HG03280 (cell line): ENCODE results near the gene LRRC1.

Experiments
- ATAC-seq: cut with Tn5 transposase; IDR thresholded peaks from one replicate; pipeline ENCODE4 v1.9.1; 2021; ENCODE audit warnings: mild to moderate bottlenecking, moderate library complexity; ENCODE audit not compliant: unreplicated experiment

The LRRC1 gene

DNA sequence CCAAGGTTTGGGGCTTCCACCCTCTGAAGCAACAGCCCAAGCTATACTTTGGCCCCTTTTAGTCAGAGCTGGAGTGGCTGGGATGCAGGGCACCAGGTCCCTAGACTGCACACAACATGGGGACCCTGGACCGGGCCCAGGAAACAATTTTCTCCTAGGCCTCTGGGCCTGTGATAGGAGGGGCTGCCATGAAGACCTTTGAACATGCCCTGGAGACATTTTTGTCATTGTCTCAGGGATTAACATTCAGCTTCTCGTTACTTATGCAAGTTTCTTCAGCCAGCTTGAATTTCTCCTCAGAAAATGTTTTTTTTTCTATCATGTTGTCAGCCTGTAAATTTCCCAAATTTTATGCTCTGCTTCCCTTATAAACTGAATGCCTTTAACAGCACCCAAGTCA lies 82.3 kb downstream of the LRRC1 start:
- no peak for ATAC-seq

DNA sequence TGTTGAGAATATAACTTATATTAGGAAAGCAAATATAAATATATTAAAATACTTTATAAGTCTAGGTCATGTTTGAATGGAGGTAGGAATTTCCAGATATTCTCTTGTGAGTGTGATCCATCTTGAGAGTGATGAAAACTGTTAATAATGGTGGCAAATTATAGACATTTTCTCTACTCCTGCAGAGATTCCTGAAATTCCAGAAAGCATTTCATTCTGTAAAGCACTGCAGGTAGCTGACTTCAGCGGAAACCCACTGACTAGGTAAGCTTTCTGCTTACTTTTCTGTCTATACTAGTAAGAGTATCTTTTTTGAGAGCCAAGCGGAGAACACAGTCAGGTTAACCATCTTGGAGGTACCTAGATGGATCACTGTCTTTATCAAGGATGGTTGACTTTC lies 84.0 kb downstream of the LRRC1 start:
- ATAC-seq: no peak

- ATAC-seq: no peak
These were observed 84.8 kb downstream of the LRRC1 start for GRCh38 chr6:53879608-53880007.

DNA sequence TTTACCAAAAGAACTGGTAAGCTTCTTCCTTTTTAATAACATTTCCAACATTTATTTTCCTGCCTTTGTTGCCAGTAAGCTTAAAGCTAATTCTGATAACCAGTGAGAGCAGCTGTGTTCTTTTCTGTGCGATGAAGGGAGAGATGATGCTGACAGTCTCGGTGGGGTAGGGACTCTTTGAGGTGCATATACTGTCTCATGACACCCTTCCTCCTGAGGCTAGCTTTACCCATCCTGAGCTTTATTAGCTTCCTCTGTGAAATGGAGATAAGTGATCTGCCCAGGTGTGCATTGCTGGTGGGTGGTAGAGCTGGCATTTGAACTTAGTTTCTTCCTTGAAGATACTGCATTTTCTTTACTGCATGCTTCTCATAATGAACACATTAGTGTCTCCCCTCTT lies 92.5 kb downstream of the LRRC1 start:
- no peak for ATAC-seq

GRCh38 chr6:53888931-53889330 lies 94.1 kb downstream of the LRRC1 start:
- ATAC-seq: no peak

- no peak for ATAC-seq
These were observed 94.6 kb downstream of the LRRC1 start for GRCh38 chr6:53889365-53889764.

GRCh38 chr6:53892707-53893106 lies 97.9 kb downstream of the LRRC1 start:
- no peak for ATAC-seq

DNA sequence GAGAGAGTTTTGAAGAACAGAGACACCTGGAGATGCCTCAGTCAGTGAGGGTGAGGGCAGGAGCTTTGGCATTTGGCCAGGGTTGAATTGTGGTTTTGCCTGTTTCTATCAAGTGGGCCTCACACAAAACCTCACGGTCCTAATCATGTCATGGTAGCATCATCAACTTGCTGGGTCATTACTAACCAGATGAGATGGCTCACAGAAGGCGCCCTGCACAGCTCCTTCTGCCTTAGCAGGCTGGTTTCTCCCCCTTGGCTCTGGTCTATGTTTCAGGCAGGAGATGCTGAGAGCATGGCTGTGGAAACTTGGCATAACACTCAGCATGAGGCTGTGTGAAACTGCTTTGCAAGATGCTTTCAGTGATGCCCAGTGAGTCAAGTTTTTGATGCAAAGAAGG lies 99.3 kb downstream of the LRRC1 start:
- ATAC-seq: no peak

GRCh38 chr6:53896196-53896595 lies 101.4 kb downstream of the LRRC1 start:
- ATAC-seq: no peak

DNA sequence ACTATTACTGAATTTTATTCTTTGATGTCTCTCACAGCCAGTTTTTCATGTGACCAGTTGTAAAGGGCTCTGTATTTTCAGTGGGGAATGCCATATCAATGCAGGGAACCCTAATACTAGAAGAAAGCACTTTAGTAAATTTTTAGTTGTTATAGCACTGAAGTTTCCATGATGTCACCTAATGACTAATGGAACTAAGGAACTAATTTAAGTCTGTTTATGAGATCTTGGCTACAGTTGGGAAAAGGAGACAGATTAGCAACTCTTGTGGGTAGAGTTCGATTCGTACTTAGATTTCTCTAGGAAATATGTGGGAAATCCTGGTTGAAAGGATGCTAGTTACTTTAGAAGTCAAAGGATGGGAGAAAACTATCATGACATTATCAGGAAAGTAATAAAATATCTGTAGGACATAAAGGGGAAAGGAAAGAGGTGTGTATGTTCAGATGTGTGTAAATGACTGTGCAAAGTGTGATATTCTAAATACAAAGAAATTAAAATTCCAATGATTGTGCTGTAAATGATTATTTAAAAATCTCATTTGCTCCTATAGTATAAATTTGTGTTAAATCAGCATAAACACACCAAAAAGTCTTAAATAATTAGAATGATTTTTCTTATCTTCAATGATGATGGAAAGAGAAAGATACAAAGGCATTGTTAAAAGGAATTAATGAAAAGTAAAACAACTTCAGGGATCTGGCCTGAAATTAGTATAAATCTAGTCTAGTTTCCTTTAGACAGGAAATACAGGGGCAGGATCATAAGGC lies 103.4 kb downstream of the LRRC1 start:
- ATAC-seq: no peak

DNA sequence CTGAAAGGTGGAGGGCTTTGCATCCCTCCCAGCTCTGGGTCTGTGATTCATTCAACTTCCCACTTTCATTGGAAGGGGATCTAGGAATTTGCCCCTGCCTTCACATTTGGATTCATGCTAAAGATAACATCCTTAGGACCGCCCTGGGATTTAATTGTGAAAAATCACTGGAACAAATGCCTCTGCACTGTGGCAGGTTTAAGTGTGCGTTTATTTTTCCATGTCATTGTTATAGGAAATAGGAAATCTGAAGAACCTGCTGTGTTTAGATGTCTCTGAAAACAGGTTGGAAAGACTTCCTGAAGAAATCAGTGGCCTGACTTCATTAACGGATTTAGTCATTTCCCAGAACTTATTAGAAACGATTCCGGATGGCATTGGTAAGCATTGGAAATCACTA lies 104.7 kb downstream of the LRRC1 start:
- no peak for ATAC-seq

GRCh38 chr6:53903357-53903756 lies 108.6 kb downstream of the LRRC1 start:
- no peak for ATAC-seq

DNA sequence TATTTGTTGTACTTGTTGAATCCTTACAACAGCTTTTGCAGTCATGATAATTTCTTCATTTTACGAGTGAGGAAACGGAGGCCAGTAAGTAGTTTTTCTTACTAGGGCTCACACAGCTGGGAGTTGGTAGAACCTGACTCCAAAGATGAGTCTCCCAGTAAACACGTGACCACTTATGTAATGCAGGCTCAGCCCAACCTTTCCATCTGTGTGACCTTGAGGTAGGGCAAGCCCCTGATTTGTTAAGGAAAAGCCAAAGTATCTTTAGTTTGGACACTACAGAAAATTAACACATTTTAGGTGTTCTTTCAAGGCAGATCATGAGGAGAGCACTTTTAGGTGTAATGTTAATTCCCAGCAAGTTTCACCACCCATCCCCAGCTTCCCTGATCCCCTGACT lies 111.3 kb downstream of the LRRC1 start:
- no peak for ATAC-seq

DNA sequence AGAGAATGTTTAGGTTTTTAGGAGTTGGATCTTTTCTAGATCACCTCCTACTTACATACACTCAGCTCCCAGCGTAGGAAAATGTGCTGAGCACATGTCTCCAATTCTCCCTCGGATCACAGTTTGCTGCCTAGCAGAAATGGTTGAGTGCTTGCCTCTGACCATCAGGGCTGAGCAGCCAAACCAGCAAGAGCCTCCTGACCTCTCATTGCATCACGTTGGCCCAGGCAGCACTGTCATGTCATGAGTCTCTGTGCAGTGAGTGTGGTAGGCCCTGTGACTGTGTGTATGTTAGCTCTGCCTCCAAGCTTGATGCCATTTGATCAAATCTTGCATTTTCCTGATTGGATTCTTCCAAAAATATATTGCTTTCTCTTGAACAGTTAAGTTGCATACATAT lies 112.0 kb downstream of the LRRC1 start:
- no peak for ATAC-seq

DNA sequence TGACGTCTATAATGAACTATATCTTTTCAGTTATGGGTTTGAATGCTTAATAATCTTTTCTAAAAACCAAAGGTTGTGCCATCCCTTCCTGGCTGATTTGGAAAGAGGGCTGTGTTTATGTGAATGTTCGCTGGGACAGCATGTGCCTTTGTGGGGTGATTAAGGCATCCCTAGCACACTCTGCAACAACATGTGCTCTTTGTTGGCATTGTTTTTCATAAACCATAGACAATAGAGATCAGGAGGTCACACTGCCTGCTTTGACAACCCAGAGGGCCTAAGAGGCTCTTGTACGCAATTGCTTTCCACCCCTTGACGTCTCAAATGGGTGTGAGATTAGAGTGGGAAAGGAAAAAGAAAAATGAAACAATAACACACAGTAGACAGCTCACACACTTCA lies 116.0 kb downstream of the LRRC1 start:
- no peak for ATAC-seq

GRCh38 chr6:53912661-53913060 lies 117.9 kb downstream of the LRRC1 start:
- ATAC-seq: no peak

- no peak for ATAC-seq
These were observed 118.5 kb downstream of the LRRC1 start for GRCh38 chr6:53913286-53913685.

- no peak for ATAC-seq
These were observed 120.4 kb downstream of the LRRC1 start for GRCh38 chr6:53915026-53915691.

DNA sequence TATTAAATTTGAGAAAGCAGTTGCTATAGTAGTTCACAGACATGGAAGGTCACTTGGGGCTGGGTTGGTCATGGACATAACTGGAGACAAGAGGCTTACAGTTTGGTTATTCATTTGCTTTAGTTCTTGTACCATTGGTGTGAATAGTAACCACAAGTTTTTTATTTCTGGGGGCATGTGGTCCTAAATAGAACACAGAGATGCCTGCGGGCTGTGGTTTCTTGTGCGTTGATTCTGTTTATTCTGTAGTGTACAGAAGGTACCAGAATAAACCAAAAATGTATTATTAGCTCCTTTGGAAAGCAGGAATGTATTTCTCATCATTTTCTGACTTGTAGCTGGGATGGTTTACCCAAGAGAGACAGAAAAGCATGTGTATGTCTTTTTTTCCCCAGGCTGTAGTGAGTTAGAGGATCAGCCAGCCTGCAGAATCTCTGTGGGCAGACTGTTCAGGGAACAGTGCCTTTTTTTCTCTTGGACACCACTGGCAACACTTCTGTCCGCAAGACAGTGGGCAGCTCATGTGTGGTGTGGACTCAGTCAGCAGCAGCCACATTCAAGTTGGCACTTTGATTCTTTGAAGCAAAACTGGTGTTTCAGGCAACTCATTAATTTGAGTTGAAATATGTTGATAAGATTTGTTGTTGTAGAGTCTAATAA lies 122.1 kb downstream of the LRRC1 start:
- ATAC-seq: no peak

DNA sequence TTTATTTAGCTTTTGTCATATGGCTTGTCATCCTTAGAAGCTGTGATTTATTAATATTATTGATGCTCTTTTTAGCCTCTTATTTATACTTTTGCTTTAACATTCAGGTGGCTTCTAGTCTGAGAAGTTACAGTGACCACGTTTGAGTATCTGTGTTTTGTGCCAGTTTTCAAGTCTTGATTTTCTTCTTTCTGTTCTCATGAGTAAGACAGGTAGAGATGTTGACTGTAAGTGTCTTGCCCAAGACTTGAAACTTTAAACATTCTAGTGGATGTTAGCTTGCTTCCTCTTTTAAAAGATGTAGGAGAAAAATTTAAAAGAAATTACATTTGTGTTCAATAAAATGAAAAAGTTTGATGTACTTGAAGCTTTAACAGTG lies 122.6 kb downstream of the LRRC1 start:
- ATAC-seq: no peak

DNA sequence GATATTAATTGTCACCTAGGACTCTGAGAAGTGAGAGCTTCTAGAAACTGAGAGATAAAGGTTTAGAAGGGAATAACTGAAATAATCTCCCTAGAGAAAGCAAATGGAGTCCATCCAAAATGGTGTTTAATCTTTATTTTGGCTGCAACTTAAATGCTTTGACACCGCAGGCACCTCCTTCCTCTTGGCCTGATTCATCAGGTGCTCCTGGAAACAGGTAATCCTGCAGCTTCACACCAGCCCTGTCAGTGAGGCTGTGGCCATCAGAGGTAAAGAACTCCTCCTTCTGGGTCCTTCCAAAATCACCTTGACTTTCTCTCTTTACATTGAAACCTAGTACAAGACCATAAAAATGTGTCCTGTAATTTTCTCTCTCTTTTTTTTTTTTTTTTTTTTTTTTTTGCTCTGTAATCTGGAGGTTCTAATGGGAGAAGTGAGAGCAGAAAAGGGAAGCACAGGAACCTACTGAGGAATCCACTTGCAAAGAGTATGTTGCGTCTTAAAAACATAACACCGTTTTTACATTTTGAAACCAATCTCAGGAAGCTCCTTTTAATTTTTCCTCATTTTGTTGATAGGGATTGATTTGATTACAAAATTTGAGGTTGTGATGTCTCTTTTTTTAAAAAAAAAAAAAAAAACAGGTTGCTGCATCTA lies 124.2 kb downstream of the LRRC1 start:
- ATAC-seq: no peak

- no peak for ATAC-seq
These were observed 125.1 kb downstream of the LRRC1 start for GRCh38 chr6:53919881-53920360.
